ENCODE results near the gene NFIB. TPM values are rescaled to one million over a fixed set of nuclear protein-coding genes. Genes with fewer than 3 reads are reported as not detected.

Gene NFIB
- total and polyA plus RNA-seq, 2 of the 8 experiments (the other 6 are each of a cell fraction or from before 2014, with no cell fraction given): 2.6 to 13.1 TPM

DNA sequence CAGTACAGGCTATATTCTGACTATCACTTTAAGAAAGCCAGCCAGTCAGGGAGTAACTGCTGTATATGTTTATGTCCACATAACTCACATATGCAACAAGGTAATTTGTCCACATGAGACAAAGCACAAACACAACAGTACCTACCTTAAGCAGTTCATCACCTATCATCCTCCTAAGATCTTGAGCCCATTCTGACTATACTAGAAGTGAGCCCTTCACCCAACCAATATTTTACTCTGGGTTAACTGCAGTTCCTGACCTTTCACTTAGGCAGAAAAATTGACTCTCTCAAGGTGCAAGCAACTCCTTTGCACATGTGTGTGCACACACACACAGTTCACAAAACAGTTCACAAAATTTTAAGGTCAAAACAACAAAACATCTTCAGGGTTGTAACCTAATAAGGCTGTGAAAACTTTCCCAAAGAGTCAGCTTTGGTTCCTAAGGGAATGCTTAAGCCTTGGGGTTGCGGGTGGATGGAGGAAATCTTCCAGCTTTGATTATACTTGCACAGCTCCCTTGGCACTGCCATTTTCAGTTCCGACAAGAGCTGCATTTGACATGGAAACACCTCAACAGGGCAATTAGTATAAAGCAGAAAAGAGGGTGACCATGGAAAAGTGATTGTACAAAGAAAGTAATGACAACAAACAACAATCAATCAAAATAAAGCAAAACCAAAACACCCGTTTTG lies 215.3 kb downstream of the NFIB start:
- H3K14ac ChIP-seq (ENCODE audit: insufficient read length): no peak overlapping the region
- WGBS, 2 experiments (ENCODE audit: extremely low coverage in 1 of 2, insufficient coverage in 1 of 2, insufficient read length in 1 of 2, insufficient replicate concordance in 2 of 2, low coverage in 1 of 2, low lambda C conversion rate in 2 of 2, missing lambda C conversion rate in 1 of 2): 90% methylated on average over 3 of the region's 3 CpGs; no CpG with 5 or more reads in 1 of the 2 experiments
- H4K8ac ChIP-seq (ENCODE audit: extremely low read depth, insufficient read depth, low read length): no peak overlapping the region
- peaks cover 0 to 11% (median 4%) of the 10 kb centered on the region in 4 experiments; a peak in 4 of 7 replicates for H3K4me1 ChIP-seq (replicated peaks in 1 of 4; ENCODE audit: control insufficient read depth in 3 of 4, insufficient read depth in 4 of 4, low read length in 3 of 4)
- H2BK120ac ChIP-seq (replicated peaks; ENCODE audit: low read depth, low read length): no peak overlapping the region
- no peaks in the 10 kb centered on the region for H3K79me2 ChIP-seq (ENCODE audit: control insufficient read depth in 1 of 2, insufficient read depth in 2 of 2, low read length in 2 of 2)
- H3K9ac ChIP-seq (replicated peaks in 1 of 4; ENCODE audit: extremely low read depth in 1 of 4, low read depth in 3 of 4, low read length in 3 of 4): no peak overlapping the region
- CTCF ChIA-PET (ENCODE audit: partially characterized antibody): interaction anchor here (0.8 to 1.0 kb wide), 2 partner anchors 246 to 255 kb away, joined by 3 read pairs; no protein-coding TSS in a partner anchor
- POLR2A ChIA-PET (ENCODE audit: partially characterized antibody): interaction anchor here (0.7 kb wide), 1 partner anchor 784 kb away, joined by 3 read pairs; no protein-coding TSS in a partner anchor
- no peaks in the 10 kb centered on the region for H3K9me3 ChIP-seq (ENCODE audit: insufficient read depth in 2 of 2, low read depth in 1 of 2, low read length in 1 of 2)
- no peak overlapping the region for H3K23ac ChIP-seq (ENCODE audit: insufficient read length)
- H2AK5ac ChIP-seq (ENCODE audit: low read depth, low read length): no peak overlapping the region
- H2BK20ac ChIP-seq (ENCODE audit: low read length): no peak overlapping the region
- no peak overlapping the region for H3K4ac ChIP-seq (replicated peaks; ENCODE audit: insufficient read length, low read depth, low read length)
- H3K23me2 ChIP-seq (ENCODE audit: low read depth, low read length): no peaks in the 10 kb centered on the region
- H3K27ac ChIP-seq (ENCODE audit: low read depth, low read length): no peak overlapping the region
- DNase-seq (ENCODE audit: low read depth in 1 of 2, low spot score in 2 of 2): no peak
- no peaks in the 10 kb centered on the region for H3K27me3 ChIP-seq (replicated peaks in 1 of 4; ENCODE audit: control insufficient read depth in 3 of 4, extremely low read depth in 1 of 4, insufficient read depth in 3 of 4, low read length in 3 of 4)
- no peak overlapping the region for H2BK12ac ChIP-seq (ENCODE audit: low read depth, low read length)
- no peak for FAIRE-seq
- no peak overlapping the region for H3K18ac ChIP-seq (ENCODE audit: extremely low read depth, low read length)
- no peak overlapping the region for H3K4me2 ChIP-seq (ENCODE audit: insufficient read depth in 1 of 2, low read depth in 2 of 2, low read length in 2 of 2)
- H4K91ac ChIP-seq (replicated peaks; ENCODE audit: insufficient read length, low read length): no peak overlapping the region
- H4K5ac ChIP-seq (ENCODE audit: insufficient read length, low read depth, low read length): no peak overlapping the region
- no peaks in the 10 kb centered on the region; a peak in 1 of 8 replicates for H3K36me3 ChIP-seq (ENCODE audit: control insufficient read depth in 2 of 4, insufficient read depth in 4 of 4, low read length in 3 of 4)
- no peak overlapping the region for H2AFZ ChIP-seq (ENCODE audit: low read length)
- no peaks in the 10 kb centered on the region for H3K79me1 ChIP-seq (ENCODE audit: low read depth, low read length)
- H2BK5ac ChIP-seq (ENCODE audit: low read depth, low read length): no peak overlapping the region
- no peaks in the 10 kb centered on the region for H4K20me1 ChIP-seq (replicated peaks in 1 of 2; ENCODE audit: control insufficient read depth in 1 of 2, insufficient read depth in 2 of 2, low read length in 2 of 2)
- no peak overlapping the region for H3K56ac ChIP-seq (replicated peaks; ENCODE audit: insufficient read length, low read depth, low read length)
- no peak overlapping the region for H3K4me3 ChIP-seq (ENCODE audit: extremely low read depth in 1 of 4, insufficient read depth in 2 of 4, low read depth in 3 of 4, low read length in 4 of 4)
- no peak overlapping the region for H2BK15ac ChIP-seq (ENCODE audit: low read length)
- TF ChIP-seq FOSL1 (IDR thresholded peaks at IDR 0.05; ENCODE audit: insufficient read depth, low read depth, low read length) (no peak), HDAC6 (IDR thresholded peaks at IDR 0.05; ENCODE audit: low read depth, low read length) (no peak), SUZ12 (IDR thresholded peaks at IDR 0.05; ENCODE audit: low read length) (no peak), CREB1 (IDR thresholded peaks at IDR 0.05) (no peak), MAFK (IDR thresholded peaks at IDR 0.05; ENCODE audit: low read depth, low read length) (no peak), KDM1A (IDR thresholded peaks at IDR 0.05; ENCODE audit: borderline replicate concordance, low read length) (no peak), CTBP2 (IDR thresholded peaks at IDR 0.05; ENCODE audit: borderline replicate concordance, insufficient read depth, insufficient read length, low read length) (no peak), CHD1 (IDR thresholded peaks at IDR 0.05; ENCODE audit: low read depth, low read length) (no peak), RBBP5 (IDR thresholded peaks at IDR 0.05; ENCODE audit: borderline replicate concordance, low read depth, low read length) (no peak), SP2 (IDR thresholded peaks at IDR 0.05; ENCODE audit: low read length) (no peak)
- TF ChIP-seq, protein P1, sequence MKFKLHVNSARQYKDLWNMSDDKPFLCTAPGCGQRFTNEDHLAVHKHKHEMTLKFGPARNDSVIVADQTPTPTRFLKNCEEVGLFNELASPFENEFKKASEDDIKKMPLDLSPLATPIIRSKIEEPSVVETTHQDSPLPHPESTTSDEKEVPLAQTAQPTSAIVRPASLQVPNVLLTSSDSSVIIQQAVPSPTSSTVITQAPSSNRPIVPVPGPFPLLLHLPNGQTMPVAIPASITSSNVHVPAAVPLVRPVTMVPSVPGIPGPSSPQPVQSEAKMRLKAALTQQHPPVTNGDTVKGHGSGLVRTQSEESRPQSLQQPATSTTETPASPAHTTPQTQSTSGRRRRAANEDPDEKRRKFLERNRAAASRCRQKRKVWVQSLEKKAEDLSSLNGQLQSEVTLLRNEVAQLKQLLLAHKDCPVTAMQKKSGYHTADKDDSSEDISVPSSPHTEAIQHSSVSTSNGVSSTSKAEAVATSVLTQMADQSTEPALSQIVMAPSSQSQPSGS (IDR thresholded peaks at IDR 0.05; ENCODE audit: low read length): no peak
